Heart right ventricle (tissue), 16 donors: ENCODE measurements around the gene DTX1. TPM values are rescaled to one million over a fixed set of nuclear protein-coding genes. Genes with fewer than 3 reads are reported as not detected.

Source experiments
- ATAC-seq, 8 donors: fragments of 200-7000 bp; cut with Tn5 transposase; one replicate each; pipeline ENCODE4 v1.9.1; 2020; ENCODE audit warnings: mild to moderate bottlenecking in 8 of 8, moderate library complexity in 8 of 8, moderate number of reproducible peaks in 1 of 8
- DNase-seq, 2 donors: peaks; one replicate each; pipeline ENCODE4 v3.0.0-alpha.2; 2020
- H3K27ac ChIP-seq, 10 donors: fragments of 200-600 bp; sonication (generic) in 2 of 10; one replicate each; pipeline versions ENCODE4 v1.5.0 to v1.8.0; 2020 to 2022; ENCODE audit warnings: mild to moderate bottlenecking in 3 of 10
- H3K27me3 ChIP-seq, 7 donors: fragments of 200-600 bp; one replicate each; pipeline ENCODE4 v1.8.0; 2021 to 2022; ENCODE audit warnings: mild to moderate bottlenecking in 2 of 7
- H3K36me3 ChIP-seq, 9 donors: fragments of 200-600 bp; sonication (generic) in 1 of 9; one replicate each; pipeline versions ENCODE4 v1.5.0 to v1.8.0; 2020 to 2022; ENCODE audit warnings: mild to moderate bottlenecking in 2 of 9
- H3K4me1 ChIP-seq, 9 donors: fragments of 200-600 bp; sonication (generic) in 1 of 9; one replicate each; pipeline versions ENCODE4 v1.5.0 to v1.8.0; 2020 to 2022; ENCODE audit warnings: mild to moderate bottlenecking in 4 of 9
- H3K4me3 ChIP-seq, 10 donors: fragments of 200-600 bp; sonication (generic) in 2 of 10; one replicate each; pipeline versions ENCODE4 v1.5.0 to v1.8.0; 2020 to 2022; ENCODE audit warnings: mild to moderate bottlenecking in 7 of 10, moderate library complexity in 2 of 10
- H3K9me3 ChIP-seq, 11 donors: fragments of 200-600 bp in 10 of 11; sonication (generic) in 2 of 11; one replicate each; pipeline versions ENCODE4 v1.5.0 to v1.8.0; 2013 to 2022; ENCODE audit warnings: mild to moderate bottlenecking in 2 of 11, control low read depth in 1 of 11, moderate library complexity in 1 of 11
- CTCF ChIP-seq, 9 donors: fragments of 200-600 bp; sonication (generic) in 2 of 9; IDR thresholded peaks; one replicate each; pipeline versions ENCODE4 v1.5.0 to v1.8.0; 2021 to 2022; ENCODE audit warnings: antibody characterized with exemption in 9 of 9, mild to moderate bottlenecking in 5 of 9, moderate library complexity in 1 of 9
- WGBS, 2 donors: extraction: QIAGEN DNeasy Blood & Tissue Kit; methylation state at CpG; one replicate each; pipeline ENCODE4 v1.1.7; 2013; ENCODE audit warnings: inconsistent platforms in 1 of 2; 5-methylcytosine and 5-hydroxymethylcytosine counted together
- intact Hi-C, 10 donors: fragments of 100-400 bp; cut with DNase I; formaldehyde crosslinking; loops; one replicate each; pipeline versions ENCODE4 v1.11.1 to v1.14.2; 2022
- polyA plus RNA-seq, 2 donors: library from polyadenylated mRNA; stranded (reverse); fragments of 200-250 nt; gene quantifications; one replicate each; pipeline ENCODE4 v1.2.3, GENCODE V29; 2013
- total RNA-seq, 10 donors: library from RNA; stranded (reverse); fragmentation: NEBNext Ultra II Directional in 3 of 10; extraction: Animal tissue kit (Norgen Biotek cat#: 25700) in 3 of 10; gene quantifications; one replicate each; pipeline versions ENCODE4 v1.2.1 to v1.2.4, GENCODE V29; 2021 to 2023
- donor health status: Arrhythmogenic right ventricular cardiomyopathy.
- donor health status: ischemic (EF 13 %, LVEDD 7.1; RV severe dilation, severe dysfunction).
- donor health status: healthy with polysubstance abuse.
- donor health status: DM: no; HTN: yes; CAD: no.
- donor health status: DM: no; HTN: no; CAD: no.
- donor health status: ischemic (EF 25% LVEDD 6.9; RV normal size, moderate dysfunction).
- donor health status: ischemic (EF 25% LVEDD 5.7; RV mildly dilated, moderate dysfunction).
- donor health status: healthy.
- donor health status: DM: yes; HTN: yes; CAD: no.
- donor health status: Ischemic cardiomyopathy.
- donor health status: ischemic (EF 35%, LVEDD 5.7; RV mildly dilated, moderate dysfunction).
- donor health status: nonischemic (EF 11% LVEDD 7.7; RV severe dilation, severe dysfunction).
- donor health status: DM: yes; HTN: yes; CAD: no.
- donor health status: PGD.
- donor health status: ischemic (EF 29% LVEDD 5.4; RV normal size, mild dysfunction).
- donor health status: nonischemic (EF 23%, LVEDD 6.1; RV moderate dilation, normal function).

Gene DTX1
- total and polyA plus RNA-seq, 12 donors: 0.94 to 6.4 (median 1.5) TPM

GRCh38 chr12:113119980-113120669 is 63.6 kb downstream of the DTX1 start:
- no peak for TF ChIP-seq CTCF (IDR thresholded peaks at IDR 0.05)
- H3K27ac ChIP-seq: no peak overlapping the region
- WGBS, 2 donors: 33 to 35% methylated on average over 4 of the region's 4 CpGs
- ATAC-seq (no peak), DNase-seq (no peak)
- no peaks in the 10 kb centered on the region for H3K36me3 ChIP-seq
- peaks cover 0 to 25% (median 0%) of the 10 kb centered on the region in 11 donors for H3K9me3 ChIP-seq
- no peak overlapping the region for H3K4me3 ChIP-seq
- H3K27me3 ChIP-seq: peaks cover 0 to 27% (median 13%) of the 10 kb centered on the region in 7 donors
- intact Hi-C loops: no loop called here
- H3K4me1 ChIP-seq: no peaks in the 10 kb centered on the region

DNA sequence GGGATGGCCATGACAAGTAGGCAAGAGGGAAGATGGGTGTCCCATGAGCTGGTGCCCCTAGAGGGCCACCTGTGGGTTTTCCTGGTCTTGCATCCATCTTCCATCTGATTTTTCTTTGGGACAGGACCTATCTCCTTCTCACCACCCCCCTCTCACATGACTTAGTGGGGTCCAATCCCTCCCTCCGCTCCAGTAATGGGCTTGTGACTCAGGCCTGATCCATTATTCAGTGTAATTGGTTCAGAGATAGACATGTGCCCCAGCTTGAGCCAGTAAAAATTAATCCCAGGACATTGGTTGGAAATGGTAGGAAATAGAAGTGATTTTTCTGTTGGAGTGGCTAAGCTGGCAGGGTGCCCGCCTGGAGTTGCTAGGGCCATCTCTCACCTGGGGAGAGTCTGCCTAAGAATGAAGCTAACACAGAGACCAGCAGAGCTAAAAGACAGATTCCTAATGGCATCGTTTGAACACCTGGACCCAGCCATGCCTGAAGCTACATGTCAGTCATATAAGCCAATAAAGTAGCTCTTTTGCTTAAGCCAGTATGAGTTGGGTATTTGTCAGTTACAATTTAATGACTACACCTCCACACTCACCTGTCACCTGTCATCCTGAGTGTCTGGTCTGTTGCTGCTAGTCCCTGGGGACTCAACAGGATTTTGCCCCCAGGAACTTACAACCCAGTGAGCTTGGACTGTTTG is 64.3 kb downstream of the DTX1 start:
- WGBS, 2 donors: 76 to 77% methylated on average over 3 of the region's 3 CpGs
- ATAC-seq: no peak
- Histone ChIP-seq H3K36me3 (no peaks in the 10 kb centered on the region), H3K4me1 (no peaks in the 10 kb centered on the region), H3K27me3 (peaks cover 0 to 24% (median 13%) of the 10 kb centered on the region in 7 donors), H3K9me3 (peaks cover 0 to 25% (median 0%) of the 10 kb centered on the region in 11 donors), H3K4me3 (no peak overlapping the region), H3K27ac (no peak overlapping the region)
- no peak for DNase-seq
- intact Hi-C loops: no loop called here
- no peak for TF ChIP-seq CTCF (IDR thresholded peaks at IDR 0.05)

DNA sequence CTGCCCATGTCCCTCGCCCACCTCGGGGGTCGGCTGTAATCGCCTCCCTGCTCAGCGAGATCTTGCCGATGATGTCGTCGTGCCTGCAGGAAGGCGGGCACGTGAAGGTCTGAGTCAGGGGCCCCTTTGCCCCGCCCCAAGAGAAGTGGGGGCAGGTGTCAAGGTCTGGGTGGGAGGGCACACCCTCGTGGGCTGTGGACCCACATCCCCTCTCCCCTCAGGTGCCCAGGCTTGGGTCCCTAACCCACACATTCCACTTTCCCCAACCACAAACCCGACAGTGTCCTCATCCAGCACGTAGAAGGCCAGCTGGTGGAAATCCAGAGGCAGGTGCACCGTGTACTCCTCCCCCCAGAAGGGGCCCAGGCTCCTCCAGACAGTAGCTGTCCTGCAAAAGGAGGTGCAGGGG is 71.3 kb downstream of the DTX1 start:
- Histone ChIP-seq H3K4me1 (no peaks in the 10 kb centered on the region), H3K4me3 (no peak overlapping the region), H3K36me3 (no peaks in the 10 kb centered on the region), H3K27ac (no peak overlapping the region), H3K27me3 (peaks cover 0 to 43% (median 15%) of the 10 kb centered on the region in 7 donors), H3K9me3 (peaks cover 0 to 17% (median 0%) of the 10 kb centered on the region in 11 donors)
- 34 to 39% methylated on average over 15 of the region's 15 CpGs for WGBS, 2 donors
- TF ChIP-seq CTCF (IDR thresholded peaks at IDR 0.05): no peak
- ATAC-seq (no peak), DNase-seq (no peak)
- intact Hi-C loops: no loop called here

- H3K9me3 ChIP-seq: peaks cover 0 to 5% (median 0%) of the 10 kb centered on the region in 11 donors
- no peaks in the 10 kb centered on the region for H3K36me3 ChIP-seq
- ATAC-seq (no peak), DNase-seq (no peak)
- intact Hi-C loops: no loop called here
- WGBS, 2 donors: 47 to 56% methylated on average over 9 of the region's 9 CpGs
- no peak for TF ChIP-seq CTCF (IDR thresholded peaks at IDR 0.05)
- H3K27ac ChIP-seq: no peak overlapping the region
- H3K4me1 ChIP-seq: no peaks in the 10 kb centered on the region
- no peak overlapping the region for H3K4me3 ChIP-seq
- H3K27me3 ChIP-seq: peaks cover 0 to 55% (median 19%) of the 10 kb centered on the region in 7 donors
Measured at GRCh38 chr12:113128802-113129663, 72.5 kb downstream of the DTX1 start.
